Lower leg skin (tissue), 3 donors: ENCODE measurements around the gene RAB22A.

Source experiments
- POLR2A ChIP-seq, 2 donors: fragments of 450-650 bp; IDR thresholded peaks; one replicate each; pipeline ENCODE4 v1.6.1; 2016 to 2017; ENCODE audit warnings: antibody characterized with exemption in 2 of 2, mild to moderate bottlenecking in 1 of 2, moderate library complexity in 1 of 2
- TF ChIP-seq, protein P1 (sequence below), 3 donors: fragments of 450-650 bp; IDR thresholded peaks; one replicate each; pipeline ENCODE4 v1.5.1; 2016; ENCODE audit warnings: antibody characterized with exemption in 3 of 3, mild to moderate bottlenecking in 3 of 3, moderate library complexity in 2 of 3

DNA sequence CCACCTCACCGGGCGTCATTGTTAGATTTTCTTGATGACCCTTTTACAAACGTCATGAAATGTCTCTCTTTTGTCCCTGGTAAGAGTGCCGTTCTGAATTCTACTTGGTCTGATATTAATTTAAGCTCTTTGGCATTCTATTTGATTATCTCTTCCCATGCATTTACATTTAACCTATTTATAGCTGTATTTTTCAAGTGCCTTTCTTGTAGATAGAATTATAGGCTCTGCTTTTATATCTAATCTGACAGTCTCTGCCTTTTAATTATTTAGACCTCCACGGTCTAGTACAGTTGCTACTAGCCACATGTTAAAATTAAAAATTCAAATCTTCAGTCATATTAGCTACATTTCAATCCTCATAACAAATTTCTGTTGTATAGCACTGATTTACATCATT lies 12.6 kb downstream of the RAB22A start:
- TF ChIP-seq, protein P1, sequence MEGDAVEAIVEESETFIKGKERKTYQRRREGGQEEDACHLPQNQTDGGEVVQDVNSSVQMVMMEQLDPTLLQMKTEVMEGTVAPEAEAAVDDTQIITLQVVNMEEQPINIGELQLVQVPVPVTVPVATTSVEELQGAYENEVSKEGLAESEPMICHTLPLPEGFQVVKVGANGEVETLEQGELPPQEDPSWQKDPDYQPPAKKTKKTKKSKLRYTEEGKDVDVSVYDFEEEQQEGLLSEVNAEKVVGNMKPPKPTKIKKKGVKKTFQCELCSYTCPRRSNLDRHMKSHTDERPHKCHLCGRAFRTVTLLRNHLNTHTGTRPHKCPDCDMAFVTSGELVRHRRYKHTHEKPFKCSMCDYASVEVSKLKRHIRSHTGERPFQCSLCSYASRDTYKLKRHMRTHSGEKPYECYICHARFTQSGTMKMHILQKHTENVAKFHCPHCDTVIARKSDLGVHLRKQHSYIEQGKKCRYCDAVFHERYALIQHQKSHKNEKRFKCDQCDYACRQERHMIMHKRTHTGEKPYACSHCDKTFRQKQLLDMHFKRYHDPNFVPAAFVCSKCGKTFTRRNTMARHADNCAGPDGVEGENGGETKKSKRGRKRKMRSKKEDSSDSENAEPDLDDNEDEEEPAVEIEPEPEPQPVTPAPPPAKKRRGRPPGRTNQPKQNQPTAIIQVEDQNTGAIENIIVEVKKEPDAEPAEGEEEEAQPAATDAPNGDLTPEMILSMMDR (IDR thresholded peaks at IDR 0.05), result no peak
- no peak for TF ChIP-seq POLR2A (IDR thresholded peaks at IDR 0.05)
